A673 (cell line): ENCODE measurements around the gene ASIC2. TPM values are rescaled to one million over a fixed set of nuclear protein-coding genes. Genes with fewer than 3 reads are reported as not detected.

Source experiments
- BruUV-seq: library from RNA; stranded (reverse); fragments of 400-500 nt; replicated peaks from 2 replicates; lab custom pipeline; 2021; lab: Mats Ljungman, UMichigan
- CTCF ChIA-PET: fragments of 300-600 bp; sonication (Branson Sonifier 250); formaldehyde crosslinking; loops from one replicate; lab custom pipeline; 2022; ENCODE audit warnings: antibody characterized with exemption; lab: Charles Lee
- POLR2A ChIA-PET: fragments of 300-600 bp; sonication (Branson Sonifier 250); formaldehyde crosslinking; loops from one replicate; lab custom pipeline; 2022; ENCODE audit warnings: antibody characterized with exemption; ENCODE audit not compliant: low non-redundant PET; lab: Charles Lee
- DNase-seq: peaks from one replicate; pipeline ENCODE4 v3.0.0-alpha.2; 2015; ENCODE audit warnings: low spot score
- H3K27ac ChIP-seq: fragments of 200-600 bp; sonication (generic); 2 replicates; pipeline ENCODE4 v1.5.1; 2016; ENCODE audit warnings: mixed run types, low read depth, mild to moderate bottlenecking, mixed read lengths, antibody characterized with exemption, low read length; ENCODE audit not compliant: poor library complexity, severe bottlenecking
- H3K27me3 ChIP-seq: fragments of 200-600 bp; sonication (generic); replicated peaks from 2 replicates; pipeline ENCODE4 v1.6.1; 2017; ENCODE audit warnings: mixed run types, low read depth, mild to moderate bottlenecking, mixed read lengths, antibody characterized with exemption, low read length; ENCODE audit not compliant: insufficient read depth, poor library complexity
- H3K36me3 ChIP-seq: fragments of 200-600 bp; sonication (generic); 2 replicates; pipeline ENCODE4 v1.6.1; 2016; ENCODE audit warnings: mixed run types, mild to moderate bottlenecking, mixed read lengths, antibody characterized with exemption, low read length; ENCODE audit not compliant: insufficient read depth, poor library complexity, severe bottlenecking
- H3K4me1 ChIP-seq: fragments of 200-600 bp; sonication (generic); 2 replicates; pipeline ENCODE4 v1.6.1; 2017; ENCODE audit warnings: mixed run types, mild to moderate bottlenecking, mixed read lengths, antibody characterized with exemption, low read length; ENCODE audit not compliant: insufficient read depth, poor library complexity, severe bottlenecking
- H3K4me3 ChIP-seq: fragments of 200-600 bp; sonication (generic); 2 replicates; pipeline ENCODE4 v1.5.1; 2016; ENCODE audit warnings: low read depth, mixed run types, mild to moderate bottlenecking, mixed read lengths, low read length; ENCODE audit not compliant: poor library complexity, severe bottlenecking
- H3K9me3 ChIP-seq: fragments of 200-600 bp; sonication (generic); 2 replicates; pipeline ENCODE4 v1.6.1; 2016; ENCODE audit warnings: mixed run types, low read depth, mild to moderate bottlenecking, mixed read lengths, antibody characterized with exemption, low read length; ENCODE audit not compliant: poor library complexity, severe bottlenecking
- CTCF ChIP-seq: fragments of 300-800, 200-600 bp; sonication (generic); conservative IDR thresholded peaks from 2 replicates; pipeline ENCODE4 v1.5.1; 2017; ENCODE audit warnings: low read depth, mild to moderate bottlenecking, antibody characterized with exemption, low read length, moderate library complexity, mixed read lengths
- EZH2 ChIP-seq: fragments of 200-600 bp; sonication (generic); IDR thresholded peaks from 2 replicates; pipeline ENCODE4 v1.6.1; 2017; ENCODE audit warnings: borderline replicate concordance, low read depth, mild to moderate bottlenecking, mixed read lengths, antibody characterized with exemption, low read length; ENCODE audit not compliant: poor library complexity, severe bottlenecking
- intact Hi-C: fragments of 100-400 bp; cut with micrococcal nuclease; formaldehyde crosslinking; loops from one replicate; pipeline ENCODE4 v1.10.0; 2022; ENCODE audit not compliant: unreplicated experiment
- total RNA-seq: library from RNA; stranded (reverse); gene quantifications from 2 replicates; pipeline ENCODE4 v1.2.3, GENCODE V29; 2021

Gene ASIC2
- total RNA-seq, 1 experiment from 2014 or later: 8.6 TPM

DNA sequence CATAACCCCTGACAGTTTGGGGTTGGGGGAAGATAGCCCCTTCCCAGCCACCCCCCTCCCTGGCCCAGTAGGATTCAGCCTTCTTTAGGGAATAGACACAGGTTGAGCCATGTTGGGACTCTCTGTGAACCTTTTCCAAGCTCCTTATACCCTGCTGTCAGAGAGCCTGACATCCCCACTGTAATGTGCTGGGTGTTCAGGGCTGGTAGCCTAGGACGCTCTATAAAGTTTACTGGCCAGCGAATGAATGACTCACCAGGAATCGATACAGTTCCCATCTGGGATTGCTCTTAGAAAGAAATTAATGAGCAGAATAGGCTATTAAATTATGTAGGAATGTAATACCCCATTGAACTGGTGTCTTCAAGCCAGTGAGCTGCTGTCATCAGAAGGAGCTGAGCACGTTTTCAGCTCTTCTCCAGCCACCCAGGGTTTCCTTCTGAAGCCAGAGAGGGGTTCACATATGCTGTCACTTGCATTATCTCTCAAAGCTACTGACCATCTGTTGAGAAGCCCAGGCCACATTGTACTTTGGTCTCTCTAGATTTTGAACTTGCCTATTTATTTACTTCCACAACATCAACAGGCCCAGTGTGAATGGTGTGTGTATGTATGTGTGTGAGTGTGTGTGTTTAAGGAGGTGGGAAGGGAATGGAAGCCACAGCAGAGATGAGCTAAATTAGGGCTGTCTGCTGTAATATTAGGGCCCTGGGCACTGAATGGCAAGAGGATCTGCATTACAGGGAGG is 236.5 kb downstream of the ASIC2 start:
- intact Hi-C loops: no loop called here
- ChIA-PET CTCF (no interaction called here), POLR2A (no interaction called here)
- Histone ChIP-seq H3K36me3 (no peaks in the 10 kb centered on the region), H3K4me1 (no peaks in the 10 kb centered on the region), H3K9me3 (no peaks in the 10 kb centered on the region), H3K27ac (no peak overlapping the region), H3K27me3 (no peaks in the 10 kb centered on the region), H3K4me3 (no peak overlapping the region)
- BruUV-seq: no TSS peak
- TF ChIP-seq CTCF (no peak), EZH2 (no peak)
- no peak for DNase-seq

DNA sequence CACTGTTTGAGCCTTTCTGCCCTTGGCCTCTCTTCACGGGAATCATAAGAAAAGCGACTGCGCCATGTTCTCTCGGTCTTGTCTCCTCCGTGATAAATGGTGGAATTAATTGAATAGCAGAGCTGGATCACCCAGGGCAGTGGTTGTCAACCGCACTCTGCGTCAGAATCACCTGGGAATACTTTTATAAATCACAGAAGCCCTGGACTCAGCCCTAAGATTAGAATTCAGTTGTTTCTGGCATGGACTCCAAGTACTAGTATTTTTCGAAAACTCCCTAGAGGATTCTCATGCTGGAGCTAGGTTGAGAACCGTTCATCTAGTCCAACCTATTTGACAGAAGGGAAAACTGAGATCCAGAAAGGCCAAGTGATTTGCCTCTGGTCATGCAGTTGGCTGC is 237.3 kb downstream of the ASIC2 start:
- no peak for DNase-seq
- H3K27me3 ChIP-seq: no peaks in the 10 kb centered on the region
- no peaks in the 10 kb centered on the region for H3K36me3 ChIP-seq
- TF ChIP-seq EZH2: no peak
- no peak for TF ChIP-seq CTCF
- CTCF ChIA-PET: no interaction called here
- intact Hi-C loops: no loop called here
- POLR2A ChIA-PET: no interaction called here
- no peaks in the 10 kb centered on the region for H3K9me3 ChIP-seq
- BruUV-seq: no TSS peak
- H3K4me3 ChIP-seq: no peak overlapping the region
- H3K27ac ChIP-seq: no peak overlapping the region
- H3K4me1 ChIP-seq: no peaks in the 10 kb centered on the region

DNA sequence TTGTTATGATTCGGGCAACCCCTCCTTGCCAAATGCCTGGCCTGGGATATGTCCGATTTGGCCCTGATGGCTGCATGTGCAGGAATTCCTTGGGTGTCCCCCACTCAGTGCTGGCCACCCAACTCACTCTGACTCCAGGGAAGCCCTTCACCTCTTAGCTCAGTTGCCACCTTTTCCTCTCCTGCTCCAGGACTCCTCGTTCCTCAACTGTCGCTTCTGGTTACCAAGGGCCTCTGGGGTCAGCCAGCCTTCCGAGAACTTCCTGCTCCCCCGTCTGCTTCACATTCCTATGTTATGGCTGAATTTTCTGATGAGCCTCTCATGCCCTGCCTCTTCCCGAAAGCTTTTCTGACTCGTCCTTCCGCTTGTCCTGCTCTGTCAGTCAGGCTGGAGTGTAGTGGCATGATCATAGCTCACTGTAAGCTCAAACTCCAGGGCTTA is 237.9 kb downstream of the ASIC2 start:
- TF ChIP-seq EZH2 (no peak), CTCF (no peak)
- no peak for DNase-seq
- H3K27ac ChIP-seq: no peak overlapping the region
- H3K4me3 ChIP-seq: no peak overlapping the region
- H3K27me3 ChIP-seq: no peaks in the 10 kb centered on the region
- ChIA-PET POLR2A (no interaction called here), CTCF (no interaction called here)
- no peaks in the 10 kb centered on the region for H3K9me3 ChIP-seq
- no TSS peak for BruUV-seq
- intact Hi-C loops: no loop called here
- no peaks in the 10 kb centered on the region for H3K4me1 ChIP-seq
- H3K36me3 ChIP-seq: no peaks in the 10 kb centered on the region
